Stimulated activated CD4-positive, alpha-beta T cell treated with anti-CD3 and anti-CD28 coated beads, Interleukin-1b, Interleukin-23, amount 100 ng/mL, for 4 hours (primary cell): Measurements from ENCODE around the gene HOXB6.

ENCODE experiments used
- DNase-seq, 2 donors: peaks; one replicate each; pipeline ENCODE4 v3.0.0-alpha.2; 2020; ENCODE audit warnings: low read depth in 2 of 2

HOXB6 gene

GRCh38 chr17:48565925-48566710, 38.7 kb downstream of the HOXB6 start:
- no peak for DNase-seq

GRCh38 chr17:48565022-48565554, 39.7 kb downstream of the HOXB6 start:
- DNase-seq, result no peak

GRCh38 chr17:48564188-48565021, 40.4 kb downstream of the HOXB6 start:
- DNase-seq, result no peak

- no peak for DNase-seq
Observed at GRCh38 chr17:48563867-48564187, 41.0 kb downstream of the HOXB6 start.

- DNase-seq, result no peak
Observed at GRCh38 chr17:48563385-48563838, 41.4 kb downstream of the HOXB6 start.

GRCh38 chr17:48562934-48563333, 41.9 kb downstream of the HOXB6 start:
- no peak for DNase-seq

- no peak for DNase-seq
Observed at GRCh38 chr17:48561884-48562810, 42.6 kb downstream of the HOXB6 start.

- DNase-seq, result no peak
Observed at GRCh38 chr17:48559840-48560817, 44.7 kb downstream of the HOXB6 start.

GRCh38 chr17:48559122-48559839, 45.5 kb downstream of the HOXB6 start:
- DNase-seq, result no peak

- no peak for DNase-seq
Observed at GRCh38 chr17:48558831-48559121, 46.0 kb downstream of the HOXB6 start.

- DNase-seq, result no peak
Observed at GRCh38 chr17:48558057-48558830, 46.5 kb downstream of the HOXB6 start.

GRCh38 chr17:48556576-48557401, 48.0 kb downstream of the HOXB6 start:
- DNase-seq, result no peak

GRCh38 chr17:48556229-48556575, 48.6 kb downstream of the HOXB6 start:
- DNase-seq, result no peak

GRCh38 chr17:48555258-48556228, 49.2 kb downstream of the HOXB6 start:
- DNase-seq, result no peak

GRCh38 chr17:48554412-48555257, 50.2 kb downstream of the HOXB6 start:
- no peak for DNase-seq

- no peak for DNase-seq
Observed at GRCh38 chr17:48553826-48554225, 51.0 kb downstream of the HOXB6 start.
